Neuronal stem cell (in vitro differentiated cells): Measurements from ENCODE around the gene ASB2.

ENCODE experiments used
- DNase-seq: peaks from one replicate; pipeline ENCODE4 v3.0.0-alpha.2; 2013; ENCODE audit warnings: low spot score
- H2AFZ ChIP-seq: one replicate; pipeline ENCODE4 v1.6.1; 2013; ENCODE audit warnings: mild to moderate bottlenecking, low read length, inconsistent platforms
- H2AK5ac ChIP-seq: 2 replicates; pipeline ENCODE4 v1.6.1; 2013; ENCODE audit warnings: low read depth, mild to moderate bottlenecking, inconsistent platforms, low read length, moderate library complexity, mixed read lengths
- H2BK120ac ChIP-seq: 2 replicates; pipeline ENCODE4 v1.6.1; 2013; ENCODE audit warnings: low read depth, mild to moderate bottlenecking, inconsistent platforms, low read length, moderate library complexity, mixed read lengths
- H2BK12ac ChIP-seq: one replicate; pipeline ENCODE4 v1.6.1; 2013; ENCODE audit warnings: low read length, inconsistent platforms
- H2BK15ac ChIP-seq: 2 replicates; pipeline ENCODE4 v1.6.1; 2013; ENCODE audit warnings: mild to moderate bottlenecking, low read length, inconsistent platforms, mixed read lengths
- H2BK5ac ChIP-seq: one replicate; pipeline ENCODE4 v1.6.1; 2013; ENCODE audit warnings: inconsistent platforms, mild to moderate bottlenecking, low read length, moderate library complexity
- H3K14ac ChIP-seq: one replicate; pipeline ENCODE4 v1.6.1; 2013; ENCODE audit warnings: low read length, inconsistent platforms
- H3K18ac ChIP-seq: 2 replicates; pipeline ENCODE4 v1.6.1; 2013; ENCODE audit warnings: low read length, inconsistent platforms
- H3K23ac ChIP-seq: 2 replicates; pipeline ENCODE4 v1.6.1; 2013; ENCODE audit warnings: low read depth, mild to moderate bottlenecking, mixed read lengths, low read length, inconsistent platforms; ENCODE audit not compliant: poor library complexity
- H3K27ac ChIP-seq: replicated peaks from 3 replicates; pipeline ENCODE4 v1.5.1; 2013; ENCODE audit warnings: low read length, inconsistent platforms
- H3K27me3 ChIP-seq, 3 experiments: 2 replicates each; pipeline ENCODE4 v1.6.1; 2013; ENCODE audit warnings: low read length in 3 of 3, mild to moderate bottlenecking in 2 of 3, inconsistent platforms in 1 of 3, low read depth in 1 of 3, mixed read lengths in 1 of 3, moderate library complexity in 1 of 3; ENCODE audit not compliant: control insufficient read depth in 3 of 3, insufficient read depth in 3 of 3
- H3K36me3 ChIP-seq, 2 donors: replicated peaks in 1 of 2; 2 replicates each; pipeline ENCODE4 v1.6.1; 2013; ENCODE audit warnings: low read length in 2 of 2; ENCODE audit not compliant: control insufficient read depth in 2 of 2, insufficient read depth in 2 of 2
- H3K4ac ChIP-seq: 2 replicates; pipeline ENCODE4 v1.6.1; 2013; ENCODE audit warnings: inconsistent platforms, mild to moderate bottlenecking, low read length, moderate library complexity
- H3K4me1 ChIP-seq, 2 donors: 1 replicate in 1 of 2; 2 replicates in 1 of 2; pipeline ENCODE4 v1.6.1; 2013; ENCODE audit warnings: low read length in 2 of 2, low read depth in 1 of 2; ENCODE audit not compliant: control insufficient read depth in 2 of 2, insufficient read depth in 1 of 2
- H3K4me2 ChIP-seq: one replicate; pipeline ENCODE4 v1.6.1; 2013; ENCODE audit warnings: mild to moderate bottlenecking, low read length, inconsistent platforms; ENCODE audit not compliant: insufficient read depth, poor library complexity, severe bottlenecking
- H3K4me3 ChIP-seq, 2 donors: 2 replicates each; pipeline ENCODE4 v1.5.1; 2013; ENCODE audit warnings: low read length in 2 of 2, mild to moderate bottlenecking in 2 of 2, inconsistent platforms in 1 of 2, moderate library complexity in 1 of 2
- H3K79me1 ChIP-seq: one replicate; pipeline ENCODE4 v1.6.1; 2013; ENCODE audit warnings: low read depth, mild to moderate bottlenecking, inconsistent platforms, low read length, moderate library complexity
- H3K9ac ChIP-seq: one replicate; pipeline ENCODE4 v1.6.1; 2013; ENCODE audit warnings: mild to moderate bottlenecking, low read depth, low read length, inconsistent platforms; ENCODE audit not compliant: poor library complexity
- H3K9me3 ChIP-seq, 2 donors: replicated peaks in 1 of 2; 2 replicates each; pipeline versions ENCODE3 to v1.6.1; 2013; ENCODE audit warnings: low read length in 2 of 2, mild to moderate bottlenecking in 2 of 2, inconsistent platforms in 1 of 2, low read depth in 1 of 2, mixed read lengths in 1 of 2, moderate library complexity in 1 of 2; ENCODE audit not compliant: control insufficient read depth in 2 of 2, insufficient read depth in 1 of 2
- H4K8ac ChIP-seq: one replicate; pipeline ENCODE4 v1.6.1; 2013; ENCODE audit warnings: low read depth, mild to moderate bottlenecking, inconsistent platforms, low read length, moderate library complexity
- H4K91ac ChIP-seq: one replicate; pipeline ENCODE4 v1.6.1; 2013; ENCODE audit warnings: low read length, low read depth, mild to moderate bottlenecking, inconsistent platforms; ENCODE audit not compliant: poor library complexity
- WGBS, 2 donors: extraction: QIAGEN DNeasy Blood & Tissue Kit; methylation state at CpG; one replicate each; pipeline ENCODE4 v1.1.7; 2013; ENCODE audit warnings: missing lambda C conversion rate in 2 of 2, mixed read lengths in 1 of 2; ENCODE audit not compliant: insufficient read length in 2 of 2, insufficient replicate concordance in 1 of 2; ENCODE audit errors: extremely low coverage in 2 of 2; 5-methylcytosine and 5-hydroxymethylcytosine counted together

Gene ASB2

GRCh38 chr14:93898081-93898611 is 78.2 kb downstream of the ASB2 start:
- Histone ChIP-seq H3K14ac (no peak overlapping the region), H2BK120ac (no peak overlapping the region), H4K8ac (peak overlapping the region; percentile 19), H2BK15ac (no peak overlapping the region), H3K9me3 (no peaks in the 10 kb centered on the region), H3K23ac (no peak overlapping the region), H3K4me2 (no peak overlapping the region), H4K91ac (no peak overlapping the region), H2AFZ (peak overlapping the region; percentile 36), H2BK5ac (no peak overlapping the region), H3K18ac (peak overlapping the region; percentile 24), H3K36me3 (no peaks in the 10 kb centered on the region), H3K4me1 (peaks cover 13 to 17% of the 10 kb centered on the region in 2 donors), H3K4me3 (no peak overlapping the region), H2BK12ac (no peak overlapping the region), H3K27ac (no peak overlapping the region), H3K4ac (no peak overlapping the region), H3K9ac (no peak overlapping the region), H2AK5ac (peak overlapping the region; percentile 58), H3K79me1 (no peaks in the 10 kb centered on the region), H3K27me3 (peaks cover 0 to 12% (median 0%) of the 10 kb centered on the region in 3 experiments)
- WGBS, 2 donors: no CpG with 5 or more reads among the region's 15 CpGs
- DNase-seq: no peak

DNA sequence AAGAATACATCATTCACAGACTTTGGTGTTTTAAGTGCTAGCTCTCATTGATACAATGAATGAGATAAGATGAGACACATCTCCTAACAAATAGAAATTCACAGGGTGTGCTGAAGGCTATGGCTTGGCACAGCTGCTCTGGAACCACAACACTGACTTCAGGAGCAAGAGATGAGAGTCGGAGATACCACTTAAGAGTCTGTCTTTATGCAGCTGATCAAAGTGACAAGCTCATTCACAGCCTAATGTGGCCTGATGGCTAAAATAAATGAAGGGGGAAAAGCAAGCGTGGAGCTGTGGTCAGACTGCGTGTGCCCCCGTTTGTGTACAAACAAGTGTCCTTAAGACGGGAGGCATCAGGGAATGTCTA is 78.9 kb downstream of the ASB2 start:
- no peak overlapping the region for H2BK5ac ChIP-seq
- no CpG with 5 or more reads among the region's 5 CpGs for WGBS, 2 donors
- H3K18ac ChIP-seq: no peak overlapping the region
- no peak overlapping the region for H3K4me2 ChIP-seq
- no peak for DNase-seq
- H3K36me3 ChIP-seq: no peaks in the 10 kb centered on the region
- H4K91ac ChIP-seq: no peak overlapping the region
- no peak overlapping the region for H2BK120ac ChIP-seq
- H3K14ac ChIP-seq: no peak overlapping the region
- no peak overlapping the region for H3K9ac ChIP-seq
- H3K79me1 ChIP-seq: no peaks in the 10 kb centered on the region
- H2BK15ac ChIP-seq: peak overlapping the region; percentile 38
- no peak overlapping the region for H3K27ac ChIP-seq
- H3K4me3 ChIP-seq: no peak overlapping the region
- H4K8ac ChIP-seq: no peak overlapping the region
- H3K4me1 ChIP-seq: peaks cover 14 to 18% of the 10 kb centered on the region in 2 donors
- no peak overlapping the region for H2AFZ ChIP-seq
- peak overlapping the region; percentile 48 for H2AK5ac ChIP-seq
- H3K23ac ChIP-seq: no peak overlapping the region
- no peak overlapping the region for H3K4ac ChIP-seq
- no peaks in the 10 kb centered on the region for H3K9me3 ChIP-seq
- no peak overlapping the region for H2BK12ac ChIP-seq
- peaks cover 0 to 12% (median 0%) of the 10 kb centered on the region in 3 experiments for H3K27me3 ChIP-seq

DNA sequence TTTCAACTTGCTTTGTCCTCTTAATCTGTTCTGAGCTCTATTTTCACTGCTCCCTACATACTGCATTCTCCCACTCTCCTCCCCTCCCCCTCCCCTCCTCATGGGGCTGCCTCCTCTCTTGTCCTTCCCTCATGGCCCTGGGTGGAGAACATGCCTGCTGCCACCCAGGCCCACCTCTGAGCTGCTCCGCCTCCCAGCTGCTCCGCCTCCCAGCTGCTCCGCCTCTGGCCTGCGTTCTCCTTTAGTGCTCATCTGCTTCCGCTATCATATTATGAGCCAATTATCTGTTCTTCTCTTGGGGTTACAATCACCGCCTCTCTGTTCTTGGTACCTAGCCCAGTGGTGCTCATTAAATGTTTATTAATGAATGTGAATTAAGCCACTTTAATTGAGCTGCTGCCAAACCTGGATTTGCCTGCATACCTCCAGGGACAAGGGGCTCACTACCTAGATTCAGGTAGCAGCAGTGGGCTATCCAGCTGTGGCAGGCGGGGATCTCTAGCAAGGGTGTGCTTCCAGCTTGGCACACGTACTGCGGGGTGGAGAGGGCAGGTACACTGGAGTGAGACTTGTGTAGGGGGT is 81.3 kb downstream of the ASB2 start:
- H4K8ac ChIP-seq: no peak overlapping the region
- no peak overlapping the region for H2BK15ac ChIP-seq
- H3K27ac ChIP-seq: no peak overlapping the region
- H3K14ac ChIP-seq: no peak overlapping the region
- no peaks in the 10 kb centered on the region for H3K9me3 ChIP-seq
- no peak overlapping the region for H3K18ac ChIP-seq
- no peak overlapping the region for H2AFZ ChIP-seq
- no peak overlapping the region for H3K4ac ChIP-seq
- H3K79me1 ChIP-seq: no peaks in the 10 kb centered on the region
- no peaks in the 10 kb centered on the region for H3K36me3 ChIP-seq
- no peak overlapping the region for H2BK12ac ChIP-seq
- no peak overlapping the region for H4K91ac ChIP-seq
- DNase-seq: peak; percentile 47
- peaks cover 0 to 22% (median 0%) of the 10 kb centered on the region in 3 experiments for H3K27me3 ChIP-seq
- no peak overlapping the region for H3K9ac ChIP-seq
- no peak overlapping the region for H2AK5ac ChIP-seq
- H2BK5ac ChIP-seq: no peak overlapping the region
- WGBS, 2 donors: no CpG with 5 or more reads among the region's 9 CpGs
- no peak overlapping the region for H3K23ac ChIP-seq
- no peak overlapping the region for H3K4me2 ChIP-seq
- peaks cover 14 to 18% of the 10 kb centered on the region in 2 donors for H3K4me1 ChIP-seq
- no peak overlapping the region for H3K4me3 ChIP-seq
- H2BK120ac ChIP-seq: no peak overlapping the region

DNA sequence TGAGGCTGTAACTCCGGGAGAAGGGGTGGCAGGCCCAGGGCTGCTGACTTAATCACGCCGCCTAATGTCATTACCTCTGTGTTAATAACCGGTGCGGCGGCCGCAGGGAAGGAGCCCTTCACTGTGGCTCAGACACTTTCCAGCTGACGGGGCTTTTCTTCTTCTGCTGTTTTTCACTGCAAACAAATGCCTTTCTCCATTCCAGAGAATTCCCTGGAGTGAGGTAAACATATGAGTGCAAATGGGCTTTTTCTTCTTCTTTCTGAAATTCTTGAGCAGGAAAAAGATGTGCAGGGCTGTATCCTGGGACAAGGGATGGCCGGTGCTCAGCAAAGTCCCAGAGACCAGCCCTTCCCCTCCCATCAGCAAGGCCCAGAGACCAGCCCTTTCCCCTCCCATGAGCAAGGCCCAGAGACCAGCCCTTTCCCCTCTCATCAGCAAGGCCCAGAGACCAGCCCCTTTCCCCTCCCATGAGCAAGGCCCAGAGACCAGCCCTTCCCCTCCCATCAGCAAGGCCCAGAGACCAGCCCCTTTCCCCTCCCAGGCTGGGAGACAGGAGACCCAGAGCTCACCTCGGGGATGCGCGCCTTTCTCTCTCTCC is 82.6 kb downstream of the ASB2 start:
- H3K79me1 ChIP-seq: no peaks in the 10 kb centered on the region
- no peak overlapping the region for H3K9ac ChIP-seq
- no CpG with 5 or more reads among the region's 12 CpGs for WGBS, 2 donors
- peak; percentile 50 for DNase-seq
- no peak overlapping the region for H3K4me3 ChIP-seq
- no peak overlapping the region for H2AK5ac ChIP-seq
- H3K36me3 ChIP-seq: no peaks in the 10 kb centered on the region
- H3K27me3 ChIP-seq: peaks cover 0 to 30% (median 0%) of the 10 kb centered on the region in 3 experiments
- no peak overlapping the region for H3K23ac ChIP-seq
- no peak overlapping the region for H2BK12ac ChIP-seq
- no peak overlapping the region for H3K4me2 ChIP-seq
- H2AFZ ChIP-seq: peak overlapping the region; percentile 72
- no peak overlapping the region for H2BK120ac ChIP-seq
- no peak overlapping the region for H2BK5ac ChIP-seq
- no peak overlapping the region for H4K91ac ChIP-seq
- H3K14ac ChIP-seq: no peak overlapping the region
- H3K9me3 ChIP-seq: no peaks in the 10 kb centered on the region
- H3K4me1 ChIP-seq: peaks cover 14 to 18% of the 10 kb centered on the region in 2 donors
- H3K27ac ChIP-seq: peak overlapping the region; percentile 53
- peak overlapping the region; percentile 32 for H3K18ac ChIP-seq
- no peak overlapping the region for H4K8ac ChIP-seq
- no peak overlapping the region for H3K4ac ChIP-seq
- H2BK15ac ChIP-seq: no peak overlapping the region
